Stimulated activated CD4-positive, alpha-beta T cell treated with anti-CD3 and anti-CD28 coated beads, TNF-alpha, amount 100 ng/mL, for 48 hours (primary cell): ENCODE data around the gene EDC4.

Source experiments
- DNase-seq, 3 donors: peaks; one replicate each; pipeline ENCODE4 v3.0.0-alpha.2; 2020; ENCODE audit warnings: low read depth in 3 of 3

The EDC4 gene

DNA sequence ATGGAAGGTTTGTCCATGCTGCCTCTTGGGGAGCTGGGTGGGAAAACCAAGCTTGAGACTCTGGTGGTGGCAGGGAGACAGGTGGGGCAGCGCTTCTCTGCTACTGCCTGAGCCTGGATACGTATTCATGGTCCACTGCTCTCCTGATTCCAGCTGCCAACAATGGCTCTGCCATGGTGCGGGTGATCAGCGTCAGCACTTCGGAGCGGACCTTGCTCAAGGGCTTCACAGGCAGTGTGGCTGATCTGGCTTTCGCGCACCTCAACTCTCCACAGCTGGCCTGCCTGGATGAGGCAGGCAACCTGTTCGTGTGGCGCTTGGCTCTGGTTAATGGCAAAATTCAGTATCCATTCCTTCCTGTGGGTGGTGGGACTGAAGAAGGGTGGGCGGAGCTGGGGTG, 4.2 kb downstream of the EDC4 start:
- DNase-seq = no peak

DNA sequence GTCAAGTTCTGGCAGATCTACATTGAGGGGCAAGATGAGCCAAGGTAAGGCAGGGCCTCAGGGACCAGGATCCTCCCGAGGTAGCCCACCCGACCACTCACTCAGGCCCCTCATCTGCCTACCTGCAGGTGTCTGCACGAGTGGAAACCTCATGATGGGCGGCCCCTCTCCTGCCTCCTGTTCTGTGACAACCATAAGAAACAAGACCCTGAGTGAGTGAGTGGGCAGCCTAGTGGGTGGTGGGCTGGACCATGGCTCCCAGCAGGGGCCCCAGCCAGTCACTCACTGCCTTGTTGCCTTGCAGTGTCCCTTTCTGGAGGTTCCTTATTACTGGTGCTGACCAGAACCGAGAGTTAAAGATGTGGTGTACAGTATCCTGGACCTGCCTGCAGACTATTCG, 5.4 kb downstream of the EDC4 start:
- no peak for DNase-seq

DNA sequence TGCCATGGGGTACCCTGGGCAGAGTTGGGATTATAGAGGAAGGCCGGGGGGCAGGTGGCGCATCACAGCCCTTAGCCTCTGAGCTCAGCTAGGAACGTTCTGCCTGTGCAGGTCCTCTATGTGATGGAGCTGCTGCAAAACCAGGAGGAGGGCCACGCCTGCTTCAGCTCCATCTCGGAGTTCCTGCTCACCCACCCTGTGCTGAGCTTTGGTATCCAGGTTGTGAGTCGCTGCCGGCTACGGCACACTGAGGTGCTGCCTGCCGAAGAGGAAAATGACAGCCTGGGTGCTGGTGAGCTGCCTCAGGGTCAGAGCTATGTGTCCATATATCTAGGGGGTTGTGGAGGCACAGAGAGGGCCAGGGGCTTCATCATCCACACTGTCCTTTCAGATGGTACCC, 6.0 kb downstream of the EDC4 start:
- no peak for DNase-seq

DNA sequence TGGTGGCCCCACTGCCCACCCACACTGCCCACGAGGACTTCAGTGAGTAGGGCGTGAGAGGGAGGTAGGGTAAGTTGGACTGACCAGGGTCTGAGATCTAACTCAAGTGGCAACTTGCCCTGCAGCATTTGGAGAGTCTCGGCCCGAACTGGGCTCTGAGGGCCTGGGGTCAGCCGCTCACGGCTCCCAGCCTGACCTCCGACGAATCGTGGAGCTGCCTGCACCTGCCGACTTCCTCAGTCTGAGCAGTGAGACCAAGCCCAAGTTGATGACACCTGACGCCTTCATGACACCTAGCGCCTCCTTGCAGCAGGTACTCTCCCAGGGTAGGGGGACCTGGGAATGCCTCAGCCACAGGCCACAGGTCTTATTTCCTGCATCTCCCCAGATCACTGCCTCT, 6.6 kb downstream of the EDC4 start:
- DNase-seq = no peak

DNA sequence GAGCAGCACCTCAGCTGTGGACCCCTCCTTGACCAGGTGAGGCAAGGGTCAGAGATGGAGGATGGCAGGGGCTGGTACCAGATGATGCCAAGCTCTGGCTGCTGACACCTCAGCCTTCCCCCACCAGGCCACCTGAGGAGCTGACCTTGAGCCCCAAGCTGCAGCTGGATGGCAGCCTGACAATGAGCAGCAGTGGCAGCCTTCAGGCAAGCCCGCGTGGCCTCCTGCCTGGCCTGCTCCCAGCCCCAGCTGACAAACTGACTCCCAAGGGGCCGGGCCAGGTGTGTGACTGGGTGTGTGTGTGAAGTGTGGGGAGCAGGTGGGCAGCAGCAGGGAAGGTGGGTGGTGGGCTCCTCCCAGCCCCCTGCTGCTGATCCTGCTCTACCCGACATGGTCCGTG, 7.1 kb downstream of the EDC4 start:
- DNase-seq = no peak

DNA sequence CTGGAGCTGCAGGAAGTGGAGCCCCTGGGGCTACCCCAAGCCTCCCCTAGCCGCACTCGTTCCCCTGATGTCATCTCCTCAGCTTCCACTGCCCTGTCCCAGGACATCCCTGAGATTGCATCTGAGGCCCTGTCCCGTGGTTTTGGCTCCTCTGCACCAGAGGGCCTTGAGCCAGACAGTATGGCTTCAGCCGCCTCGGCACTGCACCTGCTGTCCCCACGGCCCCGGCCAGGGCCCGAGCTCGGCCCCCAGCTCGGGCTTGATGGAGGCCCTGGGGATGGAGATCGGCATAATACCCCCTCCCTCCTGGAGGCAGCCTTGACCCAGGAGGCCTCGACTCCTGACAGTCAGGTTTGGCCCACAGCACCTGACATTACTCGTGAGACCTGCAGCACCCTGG, 7.7 kb downstream of the EDC4 start:
- no peak for DNase-seq

DNA sequence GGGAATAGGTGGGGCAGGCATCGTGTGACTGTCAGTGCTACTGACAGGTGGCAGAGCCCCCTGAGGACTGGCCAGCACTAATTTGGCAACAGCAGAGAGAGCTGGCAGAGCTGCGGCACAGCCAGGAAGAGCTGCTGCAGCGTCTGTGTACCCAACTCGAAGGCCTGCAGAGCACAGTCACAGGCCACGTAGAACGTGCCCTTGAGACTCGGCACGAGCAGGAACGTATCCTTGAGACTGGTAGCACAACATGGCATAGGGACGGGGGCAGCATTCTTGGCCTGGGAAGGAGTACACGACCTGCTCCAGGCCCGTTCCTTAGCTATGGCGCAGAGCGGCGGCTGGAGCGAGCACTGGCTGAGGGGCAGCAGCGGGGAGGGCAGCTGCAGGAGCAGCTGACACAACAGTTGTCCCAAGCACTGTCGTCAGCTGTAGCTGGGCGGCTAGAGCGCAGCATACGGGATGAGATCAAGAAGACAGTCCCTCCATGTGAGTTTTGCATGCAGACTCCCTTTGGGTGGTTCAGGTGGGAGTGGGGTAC, 8.8 kb downstream of the EDC4 start:
- DNase-seq = no peak

DNA sequence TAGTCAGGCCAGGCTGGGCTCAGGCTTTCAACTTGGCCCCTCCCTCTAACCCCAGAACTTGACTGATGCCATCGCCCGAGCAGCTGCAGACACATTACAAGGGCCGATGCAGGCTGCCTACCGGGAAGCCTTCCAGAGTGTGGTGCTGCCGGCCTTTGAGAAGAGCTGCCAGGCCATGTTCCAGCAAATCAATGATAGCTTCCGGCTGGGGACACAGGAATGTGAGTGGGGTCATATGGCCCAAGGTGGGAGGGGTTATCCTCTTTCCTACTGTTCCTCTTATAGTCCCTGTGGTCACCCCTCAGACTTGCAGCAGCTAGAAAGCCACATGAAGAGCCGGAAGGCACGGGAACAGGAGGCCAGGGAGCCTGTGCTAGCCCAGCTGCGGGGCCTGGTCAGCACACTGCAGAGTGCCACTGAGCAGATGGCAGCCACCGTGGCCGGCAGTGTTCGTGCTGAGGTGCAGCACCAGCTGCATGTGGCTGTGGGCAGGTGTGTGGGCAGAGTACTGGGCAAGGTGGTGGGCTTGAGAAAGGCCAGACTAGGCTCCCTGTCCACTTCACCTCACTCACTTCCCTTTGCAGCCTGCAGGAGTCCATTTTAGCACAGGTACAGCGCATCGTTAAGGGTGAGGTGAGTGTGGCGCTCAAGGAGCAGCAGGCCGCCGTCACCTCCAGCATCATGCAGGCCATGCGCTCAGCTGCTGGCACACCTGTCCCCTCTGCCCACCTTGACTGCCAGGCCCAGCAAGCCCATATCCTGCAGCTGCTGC, 9.7 kb downstream of the EDC4 start:
- no peak for DNase-seq

DNA sequence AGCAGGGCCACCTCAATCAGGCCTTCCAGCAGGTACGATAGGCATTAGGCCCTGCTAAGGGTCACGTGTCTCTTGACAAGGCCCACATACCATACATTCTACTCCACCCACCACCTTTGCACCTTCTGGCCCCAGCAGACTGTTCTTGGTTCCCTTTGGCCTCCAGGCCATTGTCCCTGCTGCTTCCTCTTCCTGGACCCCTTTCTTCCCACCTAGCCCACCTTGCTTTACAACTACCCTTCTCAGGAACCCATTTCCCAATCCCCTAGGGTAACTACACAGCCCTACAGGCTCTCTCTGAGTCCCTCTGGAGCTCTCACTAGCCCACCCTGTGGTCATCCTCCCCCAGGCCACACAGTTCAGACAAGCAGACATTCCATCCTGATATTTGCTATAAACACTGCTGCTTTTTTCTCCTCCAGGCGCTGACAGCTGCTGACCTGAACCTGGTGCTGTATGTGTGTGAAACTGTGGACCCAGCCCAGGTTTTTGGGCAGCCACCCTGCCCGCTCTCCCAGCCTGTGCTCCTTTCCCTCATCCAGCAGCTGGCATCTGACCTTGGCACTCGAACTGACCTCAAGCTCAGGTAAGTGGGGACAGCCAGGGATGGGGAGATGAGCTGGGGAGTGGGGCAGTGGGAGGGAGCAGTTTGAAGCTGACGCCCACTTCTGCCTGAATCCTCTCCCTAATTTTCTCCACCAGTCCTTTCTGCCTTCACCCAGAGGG, 10.5 kb downstream of the EDC4 start:
- no peak for DNase-seq

DNA sequence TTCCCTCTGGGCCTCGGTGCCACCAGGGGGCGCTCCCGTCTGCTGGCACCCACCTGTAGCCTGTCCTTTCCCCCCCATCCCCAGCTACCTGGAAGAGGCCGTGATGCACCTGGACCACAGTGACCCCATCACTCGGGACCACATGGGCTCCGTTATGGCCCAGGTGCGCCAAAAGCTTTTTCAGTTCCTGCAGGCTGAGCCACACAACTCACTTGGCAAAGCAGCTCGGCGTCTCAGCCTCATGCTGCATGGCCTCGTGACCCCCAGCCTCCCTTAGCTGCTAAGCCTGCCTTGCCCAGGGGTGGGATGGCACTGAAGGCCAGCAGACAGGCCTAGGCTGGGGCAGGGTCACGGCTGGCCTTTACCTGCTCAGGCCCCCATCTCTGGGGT, 11.0 kb downstream of the EDC4 start:
- peak; percentile 41 to 72 (median 56) for DNase-seq

DNA sequence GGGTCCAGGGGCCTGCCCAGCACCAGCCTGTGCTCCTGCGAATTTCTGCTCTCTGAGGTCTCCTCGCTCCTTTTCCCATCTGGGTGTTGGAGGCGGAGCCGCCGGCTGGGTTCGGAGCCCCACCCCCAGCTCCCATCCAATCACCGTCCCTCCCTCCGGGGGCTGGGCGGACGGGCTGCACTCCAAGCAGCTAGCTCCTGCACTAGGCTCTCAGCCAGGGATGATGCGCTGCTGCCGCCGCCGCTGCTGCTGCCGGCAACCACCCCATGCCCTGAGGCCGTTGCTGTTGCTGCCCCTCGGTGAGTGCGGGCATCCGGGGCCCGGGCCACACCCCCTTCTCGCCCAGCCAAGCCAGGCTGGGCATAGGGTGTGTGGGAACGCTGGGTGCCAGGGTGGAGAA, 11.8 kb downstream of the EDC4 start, which contains the start of gene NRN1L:
Gene NRN1L, plus strand, starts transcription at position 202 of the 400 bp plus-strand sequence. Its CDS starts 19 bp downstream, at position 221.
- no peak for DNase-seq

DNA sequence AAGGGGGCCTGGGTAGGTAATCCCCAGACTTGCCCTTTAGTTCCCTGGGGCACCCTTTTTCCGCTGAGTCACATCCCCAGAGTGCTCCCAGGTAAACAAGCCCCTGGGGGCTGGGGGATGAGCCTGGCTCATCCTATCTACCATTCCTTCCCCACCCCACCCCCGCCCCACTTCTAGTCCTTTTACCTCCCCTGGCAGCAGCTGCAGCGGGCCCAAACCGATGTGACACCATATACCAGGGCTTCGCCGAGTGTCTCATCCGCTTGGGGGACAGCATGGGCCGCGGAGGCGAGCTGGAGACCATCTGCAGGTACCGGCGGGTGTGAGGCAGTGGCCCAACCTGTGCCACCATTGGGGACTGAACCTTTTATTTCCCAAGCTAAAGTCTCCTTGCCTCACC, 12.7 kb downstream of the EDC4 start:
- no peak for DNase-seq

DNA sequence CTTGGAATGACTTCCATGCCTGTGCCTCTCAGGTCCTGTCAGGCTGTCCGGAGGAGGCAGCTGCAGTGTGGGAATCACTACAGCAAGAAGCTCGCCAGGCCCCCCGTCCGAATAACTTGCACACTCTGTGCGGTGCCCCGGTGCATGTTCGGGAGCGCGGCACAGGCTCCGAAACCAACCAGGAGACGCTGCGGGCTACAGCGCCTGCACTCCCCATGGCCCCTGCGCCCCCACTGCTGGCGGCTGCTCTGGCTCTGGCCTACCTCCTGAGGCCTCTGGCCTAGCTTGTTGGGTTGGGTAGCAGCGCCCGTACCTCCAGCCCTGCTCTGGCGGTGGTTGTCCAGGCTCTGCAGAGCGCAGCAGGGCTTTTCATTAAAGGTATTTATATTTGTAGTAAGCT, 13.1 kb downstream of the EDC4 start:
- DNase-seq = no peak

DNA sequence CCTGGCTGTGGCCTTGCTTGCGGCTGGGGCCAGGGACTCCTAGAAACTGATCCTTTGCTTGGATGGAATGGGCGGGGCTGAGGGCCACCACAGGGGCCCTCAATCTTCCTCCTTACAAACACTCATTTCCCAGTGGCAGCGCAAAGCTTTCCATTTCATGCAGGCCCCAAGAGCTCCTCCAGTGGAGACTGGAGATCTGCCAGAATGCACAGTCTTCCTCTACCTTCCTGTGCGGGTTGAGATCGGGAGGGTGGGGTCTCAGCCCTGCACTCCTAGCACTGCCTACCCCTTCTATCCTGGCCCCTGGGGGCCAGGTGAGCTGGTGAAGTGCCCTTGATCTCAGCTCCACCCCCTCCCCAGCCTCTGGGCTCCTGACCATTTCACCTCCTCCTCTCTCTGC, 13.5 kb downstream of the EDC4 start:
- DNase-seq = no peak

DNA sequence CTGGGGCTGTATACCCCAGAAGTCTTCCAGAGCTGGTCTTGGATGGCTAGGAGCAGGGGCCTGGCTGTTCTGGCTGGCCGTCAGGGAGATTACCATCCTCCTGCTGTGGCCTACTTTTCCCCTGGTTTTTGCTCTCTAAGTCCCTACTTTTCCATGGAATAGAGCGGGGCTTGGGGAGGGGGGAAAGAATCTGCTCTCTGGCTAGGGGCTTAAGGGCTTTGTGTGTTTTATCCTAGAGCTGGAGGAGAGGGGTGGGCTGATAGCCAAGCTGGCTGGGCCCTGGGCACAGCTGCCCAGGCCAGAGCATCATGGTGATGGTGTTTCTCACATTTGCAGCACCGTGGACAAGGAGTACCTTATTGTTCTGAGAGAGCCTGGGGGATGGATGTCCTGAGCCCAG, 15.5 kb downstream of the EDC4 start:
- no peak for DNase-seq

DNA sequence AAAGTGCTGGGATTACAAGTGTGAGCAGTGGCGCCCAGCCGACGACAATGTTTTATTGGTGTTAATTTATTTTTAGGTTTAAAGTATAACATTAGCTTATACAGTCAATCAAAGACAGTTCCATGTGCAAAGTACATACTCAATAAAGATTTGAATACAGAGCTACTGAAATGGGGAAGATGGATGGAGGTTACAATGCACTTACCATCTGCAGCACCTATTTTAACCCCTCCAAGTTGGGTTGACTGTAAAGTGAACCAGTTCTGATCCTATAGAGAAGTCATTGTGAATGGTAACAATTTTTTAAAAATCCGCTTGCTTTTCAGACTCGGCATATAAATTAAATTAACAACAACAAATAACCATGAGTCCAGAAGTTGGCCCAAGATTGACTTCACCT, 19.5 kb downstream of the EDC4 start:
- DNase-seq = no peak

DNA sequence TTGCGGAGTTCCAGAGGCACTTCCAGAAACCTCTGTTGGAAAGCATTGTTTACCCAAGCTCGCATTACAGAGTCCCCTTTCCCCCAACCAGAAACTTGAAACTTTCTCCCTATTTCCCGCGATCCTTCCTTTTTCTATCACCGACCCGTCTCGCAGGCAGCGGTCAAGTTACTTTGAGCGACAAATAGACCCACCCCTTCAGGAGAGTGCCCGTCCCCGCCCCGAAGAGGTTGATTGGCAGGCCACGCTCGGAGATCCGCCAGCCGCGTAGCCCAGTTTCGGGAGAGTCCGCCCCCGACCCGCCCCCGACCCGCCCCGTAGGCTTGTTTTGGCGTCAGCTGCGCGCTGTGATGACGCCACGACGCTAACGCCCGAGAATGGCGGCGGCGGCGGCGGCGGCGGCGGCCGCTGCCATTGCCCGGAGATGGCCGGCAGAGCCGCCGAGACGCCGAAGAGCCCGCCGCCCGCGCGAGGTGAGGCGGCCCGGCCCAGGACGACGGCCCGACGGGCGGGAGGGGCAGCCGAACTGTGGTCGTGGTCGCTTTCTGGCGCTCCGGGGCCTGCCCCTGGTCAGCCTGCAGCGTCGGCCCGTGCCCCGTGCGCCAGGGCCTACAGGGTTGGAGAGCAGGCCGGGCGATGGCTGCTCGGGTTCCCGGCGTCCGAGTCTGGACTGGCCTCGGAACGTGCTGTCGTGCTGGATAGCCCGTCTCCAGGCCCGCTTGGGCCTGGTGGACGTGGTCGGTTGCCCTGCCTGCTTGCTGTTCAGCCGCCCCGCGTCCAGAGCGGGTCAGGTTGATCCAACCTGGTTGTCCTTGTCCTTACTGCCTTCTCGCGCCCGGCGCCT, 20.3 kb downstream of the EDC4 start, which contains the start of gene PSKH1:
Gene PSKH1, plus strand, starts transcription at position 356 of the 844 bp plus-strand sequence. CDS start 15,496 bp downstream, outside the sequence.
- peak; percentile 92 to 95 (median 92) for DNase-seq

DNA sequence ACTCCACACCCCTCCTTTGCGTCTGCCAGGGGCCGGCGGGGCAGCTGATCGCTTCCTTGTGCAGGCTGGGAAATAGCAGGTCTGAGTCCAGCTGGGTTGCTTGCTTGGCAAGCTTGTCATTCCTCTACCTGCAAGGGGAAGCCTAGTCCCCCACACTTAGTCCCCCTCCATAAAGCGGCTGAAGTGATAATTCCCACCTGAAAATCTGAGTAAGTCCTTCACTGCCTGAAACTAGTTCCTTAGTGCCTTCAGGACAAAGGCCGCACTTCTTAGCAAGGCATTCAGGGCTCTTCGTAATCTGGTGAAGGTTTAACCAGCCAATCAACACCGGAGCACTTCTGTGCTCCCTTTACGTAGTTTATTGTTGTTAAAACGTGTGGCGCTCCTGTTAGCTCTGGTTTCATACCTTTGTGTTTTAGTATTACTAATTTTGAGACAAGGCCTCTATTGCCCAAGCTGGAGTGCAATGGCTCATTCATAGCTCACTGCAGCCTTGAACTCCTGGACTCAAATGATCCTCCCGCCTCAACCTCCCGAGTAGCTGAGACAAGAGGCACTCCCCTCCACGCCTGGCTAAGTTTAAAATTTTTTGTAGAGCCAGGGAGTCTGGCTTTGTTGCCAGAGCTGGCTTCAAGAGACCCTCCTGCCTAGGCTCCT, 21.0 kb downstream of the EDC4 start:
- no peak for DNase-seq

DNA sequence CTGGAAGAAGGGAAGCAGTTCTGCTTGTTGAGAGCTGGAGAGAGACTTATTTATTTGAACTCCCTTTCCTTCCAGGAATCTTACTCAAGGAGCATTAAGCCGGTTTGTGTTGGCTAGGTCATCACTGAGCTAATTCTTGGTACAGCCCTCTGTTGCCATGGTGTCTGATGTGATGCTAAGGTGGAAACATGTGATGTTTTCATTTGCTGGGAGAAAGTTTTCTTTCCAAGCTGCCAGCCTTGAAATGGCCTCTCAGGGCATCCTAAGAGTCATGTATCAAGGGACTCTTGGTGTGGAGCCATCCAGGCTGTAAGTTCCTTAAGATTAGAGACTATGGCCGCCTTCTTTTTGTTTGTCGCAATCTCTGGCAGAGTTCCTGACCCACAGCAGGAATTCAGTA, 24.4 kb downstream of the EDC4 start:
- no peak for DNase-seq

DNA sequence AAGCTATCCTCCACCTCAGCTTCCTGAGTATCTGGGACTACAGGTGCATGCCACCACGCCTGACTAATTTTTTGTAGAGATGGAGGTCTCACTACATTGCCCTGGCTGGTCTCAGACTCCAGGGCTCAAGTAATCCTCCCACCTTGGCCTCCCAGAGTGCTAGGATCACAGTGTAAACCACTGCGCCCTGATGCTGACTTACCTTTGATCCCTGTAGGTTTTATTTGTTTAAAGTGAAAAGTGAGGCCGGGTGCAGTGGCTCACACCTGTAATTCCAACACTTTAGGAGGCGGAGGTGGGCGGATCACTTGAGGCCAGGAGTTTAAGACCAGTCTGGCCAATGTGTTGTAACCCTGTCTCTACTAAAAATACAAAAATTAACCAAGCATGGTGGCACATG, 28.9 kb downstream of the EDC4 start:
- DNase-seq = no peak

DNA sequence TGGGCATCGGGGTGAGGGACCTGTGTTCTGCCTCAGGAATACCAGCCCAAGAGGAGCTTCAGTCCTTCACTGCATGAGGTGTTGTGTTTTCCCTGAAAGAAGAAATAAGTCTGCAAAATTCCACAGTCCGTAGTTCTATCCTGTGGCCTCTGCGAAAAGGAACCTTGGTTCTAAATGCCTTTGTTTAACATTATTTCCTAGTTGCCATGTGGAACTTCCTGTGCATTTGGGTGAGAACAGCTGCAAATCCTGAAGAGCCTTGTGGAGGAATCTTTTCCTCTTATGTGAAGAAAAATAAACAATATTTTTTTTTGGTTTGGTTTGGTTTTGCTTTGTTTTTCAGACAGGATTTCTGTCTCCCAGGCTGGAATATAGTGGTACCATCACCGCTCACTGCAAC, 30.0 kb downstream of the EDC4 start:
- no peak for DNase-seq
